Measurements from ENCODE around the gene PPP1R7. TPM values are rescaled to one million over a fixed set of nuclear protein-coding genes. Genes with fewer than 3 reads are reported as not detected.

Gene PPP1R7
- total and polyA plus RNA-seq, 2 experiments from 2014 or later = 44.0 to 98.4 TPM

GRCh38 chr2:241133436-241133820 is 16.8 kb upstream of the PPP1R7 start:
- no peak overlapping the region for H3K4me3 ChIP-seq
- DNase-seq (ENCODE audit: low read depth in 1 of 2, low spot score in 1 of 2) = no peak
- H3K27ac ChIP-seq = no peak overlapping the region
- no peaks in the 10 kb centered on the region for H3K36me3 ChIP-seq
- H3K4me1 ChIP-seq (ENCODE audit: low read depth) = no peaks in the 10 kb centered on the region
- H3K27me3 ChIP-seq = no peaks in the 10 kb centered on the region
- TF ChIP-seq CTCF (IDR thresholded peaks at IDR 0.05; ENCODE audit: low read depth, low read length) = no peak
- no peaks in the 10 kb centered on the region for H3K9me3 ChIP-seq (ENCODE audit: low read depth)

GRCh38 chr2:241134711-241135110 is 15.6 kb upstream of the PPP1R7 start:
- H3K9me3 ChIP-seq (ENCODE audit: low read depth) = no peaks in the 10 kb centered on the region
- no peaks in the 10 kb centered on the region for H3K4me1 ChIP-seq (ENCODE audit: low read depth)
- no peak overlapping the region for H3K27ac ChIP-seq
- H3K4me3 ChIP-seq = no peak overlapping the region
- no peaks in the 10 kb centered on the region for H3K36me3 ChIP-seq
- no peaks in the 10 kb centered on the region for H3K27me3 ChIP-seq
- no peak for DNase-seq (ENCODE audit: low read depth in 1 of 2, low spot score in 1 of 2)
- no peak for TF ChIP-seq CTCF (IDR thresholded peaks at IDR 0.05; ENCODE audit: low read depth, low read length)

GRCh38 chr2:241135737-241136136 is 14.5 kb upstream of the PPP1R7 start:
- Histone ChIP-seq H3K4me1 (ENCODE audit: low read depth) (no peaks in the 10 kb centered on the region), H3K27ac (no peak overlapping the region), H3K4me3 (no peak overlapping the region), H3K27me3 (no peaks in the 10 kb centered on the region), H3K36me3 (no peaks in the 10 kb centered on the region), H3K9me3 (ENCODE audit: low read depth) (no peaks in the 10 kb centered on the region)
- no peak for DNase-seq (ENCODE audit: low read depth in 1 of 2, low spot score in 1 of 2)
- no peak for TF ChIP-seq CTCF (IDR thresholded peaks at IDR 0.05; ENCODE audit: low read depth, low read length)

- Histone ChIP-seq H3K9me3 (ENCODE audit: low read depth) (no peaks in the 10 kb centered on the region), H3K27me3 (no peaks in the 10 kb centered on the region), H3K27ac (no peak overlapping the region), H3K4me3 (no peak overlapping the region), H3K36me3 (no peaks in the 10 kb centered on the region), H3K4me1 (ENCODE audit: low read depth) (no peaks in the 10 kb centered on the region)
- TF ChIP-seq CTCF (IDR thresholded peaks at IDR 0.05; ENCODE audit: low read depth, low read length) = no peak
- DNase-seq (ENCODE audit: low read depth in 1 of 2, low spot score in 1 of 2) = no peak
These were observed 14.1 kb upstream of the PPP1R7 start for GRCh38 chr2:241136191-241136590.

- no peak for TF ChIP-seq CTCF (IDR thresholded peaks at IDR 0.05; ENCODE audit: low read depth, low read length)
- DNase-seq (ENCODE audit: low read depth in 1 of 2, low spot score in 1 of 2) = no peak
- Histone ChIP-seq H3K4me3 (no peak overlapping the region), H3K36me3 (no peaks in the 10 kb centered on the region), H3K4me1 (ENCODE audit: low read depth) (no peaks in the 10 kb centered on the region), H3K9me3 (ENCODE audit: low read depth) (no peaks in the 10 kb centered on the region), H3K27me3 (no peaks in the 10 kb centered on the region), H3K27ac (no peak overlapping the region)
These were observed 13.5 kb upstream of the PPP1R7 start for GRCh38 chr2:241136661-241137260.

All from cardiac muscle cell (in vitro differentiated cells and primary cell).